GM11168 (cell line): ENCODE measurements around the gene CCNT1.
"Not testable (repeated sequence)": the region's sequence is repeated elsewhere in the genome, so short reads cannot be mapped to it uniquely, and the experiment has no call there.

Experiments
- in situ Hi-C: fragments of 300-500 bp; cut with MboI; formaldehyde crosslinking; loops from one replicate; pipeline ENCODE4 v1.12.0; 2022; ENCODE audit warnings: low sequenced_read_pairs; ENCODE audit not compliant: unreplicated experiment

The CCNT1 gene

GRCh38 chr12:48643011-48643410, 73.5 kb downstream of the CCNT1 start:
- in situ Hi-C loops = no loop called here

DNA sequence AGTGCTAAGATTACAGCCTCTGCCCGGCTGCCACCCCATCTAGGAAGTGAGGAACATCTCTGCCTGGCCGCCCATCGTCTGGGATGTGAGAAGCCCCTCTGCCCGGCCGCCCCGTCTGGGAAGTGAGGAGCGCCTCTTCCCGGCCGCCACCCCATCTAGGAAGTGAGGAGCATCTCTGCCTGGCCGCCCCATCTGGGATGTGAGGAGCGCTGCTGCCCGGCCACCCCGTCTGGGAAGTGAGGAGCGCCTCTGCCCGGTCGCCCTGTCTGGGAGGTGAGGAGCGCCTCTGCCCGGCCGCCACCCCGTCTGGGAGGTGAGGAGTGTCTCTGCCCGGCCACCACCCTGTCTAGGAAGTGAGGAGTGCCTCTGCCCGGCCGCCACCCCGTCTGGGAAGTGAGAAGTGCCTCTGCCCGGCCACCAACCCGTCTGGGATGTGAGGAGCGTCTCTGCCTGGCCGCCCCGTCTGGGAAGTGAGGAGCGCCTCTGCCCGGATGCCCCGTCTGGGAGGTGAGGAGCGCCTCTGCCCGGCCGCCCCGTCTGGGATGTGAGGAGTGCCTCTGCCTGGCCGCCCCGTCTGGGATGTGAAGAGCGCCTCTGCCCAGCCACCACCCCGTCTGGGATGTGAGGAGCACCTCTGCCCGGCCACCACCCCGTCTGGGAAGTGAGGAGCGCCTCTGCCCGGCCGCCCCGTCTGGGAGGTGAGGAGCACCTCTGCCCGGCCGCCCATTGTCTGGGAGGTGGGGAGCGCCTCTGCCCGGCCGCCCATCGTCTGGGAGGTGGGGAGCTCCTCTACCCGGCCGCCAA, 74.6 kb downstream of the CCNT1 start:
- in situ Hi-C loops = not testable (repeated sequence)

- in situ Hi-C loops = no loop called here
Observed at GRCh38 chr12:48640854-48641253, 75.7 kb downstream of the CCNT1 start.

DNA sequence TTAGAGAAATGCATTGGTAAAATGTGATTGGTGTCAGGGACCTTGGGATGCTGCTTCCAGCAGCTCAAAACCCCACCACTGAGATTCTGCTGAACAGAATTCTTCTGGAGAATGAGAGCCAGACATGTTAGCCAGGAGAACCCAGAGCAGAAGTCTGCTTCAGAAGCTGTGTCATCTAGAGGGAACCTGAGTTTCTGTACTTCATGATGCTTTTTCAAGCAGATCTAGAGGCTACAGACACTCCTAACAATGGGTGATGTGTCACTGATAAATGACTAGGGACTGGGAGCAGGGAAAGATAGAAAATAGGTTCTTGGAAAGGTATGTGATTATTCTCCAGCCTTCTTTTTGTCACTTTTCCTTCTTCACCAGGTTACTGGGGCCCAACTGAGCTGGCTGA, 76.1 kb downstream of the CCNT1 start:
- in situ Hi-C loops = no loop called here
